ENCODE data around the gene OR4A47. TPM values are rescaled to one million over a fixed set of nuclear protein-coding genes. Genes with fewer than 3 reads are reported as not detected.
"Not testable (repeated sequence)": the region's sequence is repeated elsewhere in the genome, so short reads cannot be mapped to it uniquely, and the experiment has no call there.

OR4A47 gene, protein sequence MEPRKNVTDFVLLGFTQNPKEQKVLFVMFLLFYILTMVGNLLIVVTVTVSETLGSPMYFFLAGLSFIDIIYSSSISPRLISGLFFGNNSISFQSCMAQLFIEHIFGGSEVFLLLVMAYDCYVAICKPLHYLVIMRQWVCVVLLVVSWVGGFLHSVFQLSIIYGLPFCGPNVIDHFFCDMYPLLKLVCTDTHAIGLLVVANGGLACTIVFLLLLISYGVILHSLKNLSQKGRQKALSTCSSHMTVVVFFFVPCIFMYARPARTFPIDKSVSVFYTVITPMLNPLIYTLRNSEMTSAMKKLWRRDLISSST
- total RNA-seq (not detected in 2 replicates), polyA plus RNA-seq (not detected in 2 replicates)

DNA sequence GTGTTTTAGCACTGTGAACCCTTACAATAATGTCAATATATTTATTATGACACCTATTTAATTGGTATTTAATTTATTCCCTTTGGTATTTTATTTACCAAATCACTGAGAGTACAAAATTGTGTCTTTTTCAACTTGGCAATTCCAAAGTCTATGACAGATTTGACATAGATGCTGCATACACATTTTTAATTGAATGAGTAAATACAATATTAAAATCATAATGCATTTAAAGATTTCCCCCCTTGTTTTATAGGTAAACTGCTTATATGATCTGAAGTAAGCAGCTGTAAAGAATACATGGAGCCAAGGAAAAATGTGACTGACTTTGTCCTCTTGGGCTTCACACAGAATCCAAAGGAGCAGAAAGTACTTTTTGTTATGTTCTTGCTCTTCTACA, at the start of gene OR4A47:
TSS of gene OR4A47 (plus strand) at position 301 of the 400 bp plus-strand sequence. CDS start at position 301, 0 bp downstream.
- not testable (repeated sequence) for H4K20me1 ChIP-seq (ENCODE audit: insufficient read depth, poor library complexity, severe bottlenecking); H3K4me3 ChIP-seq; H3K79me2 ChIP-seq; H3K27me3 ChIP-seq; DNase-seq (ENCODE audit: low spot score); H3K4me1 ChIP-seq (ENCODE audit: insufficient read depth); H2AFZ ChIP-seq; H3K9me2 ChIP-seq (replicated peaks; ENCODE audit: insufficient read depth); H3K27ac ChIP-seq; H3K4me2 ChIP-seq; H3K9me3 ChIP-seq (ENCODE audit: low read depth); H3K36me3 ChIP-seq (replicated peaks; ENCODE audit: insufficient read depth, low read depth)

DNA sequence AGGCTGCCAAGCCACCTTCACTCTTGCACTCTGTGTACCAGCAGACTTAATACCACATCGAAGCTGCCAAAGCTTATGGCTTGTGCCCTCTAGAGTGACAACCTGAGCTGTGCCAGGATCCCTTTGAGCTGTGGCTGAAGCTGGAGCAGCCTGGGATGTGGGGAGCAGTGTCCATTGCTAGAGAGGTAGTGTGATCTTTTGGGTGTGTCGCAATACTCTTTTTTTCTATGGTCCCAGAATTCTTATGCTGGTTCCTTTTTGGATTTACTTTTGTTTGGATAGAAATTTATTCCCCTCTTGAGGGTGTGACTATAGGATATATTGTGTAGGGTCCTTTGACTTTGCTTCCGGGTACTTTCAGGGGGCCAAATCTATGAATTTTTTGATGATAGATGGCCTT, 32.7 kb upstream of the OR4A47 start:
- not testable (repeated sequence) for H3K9me3 ChIP-seq (ENCODE audit: low read depth); H4K20me1 ChIP-seq (ENCODE audit: insufficient read depth, poor library complexity, severe bottlenecking); H3K36me3 ChIP-seq (replicated peaks; ENCODE audit: insufficient read depth, low read depth); H3K27ac ChIP-seq; DNase-seq (ENCODE audit: low spot score); H3K4me1 ChIP-seq (ENCODE audit: insufficient read depth); H3K4me3 ChIP-seq; H3K4me2 ChIP-seq; H3K27me3 ChIP-seq; H2AFZ ChIP-seq; H3K9me2 ChIP-seq (replicated peaks; ENCODE audit: insufficient read depth); H3K79me2 ChIP-seq
- WGBS (ENCODE audit: low lambda C conversion rate, missing lambda C conversion rate): 59% methylated on average over 3 of the region's 3 CpGs

DNA sequence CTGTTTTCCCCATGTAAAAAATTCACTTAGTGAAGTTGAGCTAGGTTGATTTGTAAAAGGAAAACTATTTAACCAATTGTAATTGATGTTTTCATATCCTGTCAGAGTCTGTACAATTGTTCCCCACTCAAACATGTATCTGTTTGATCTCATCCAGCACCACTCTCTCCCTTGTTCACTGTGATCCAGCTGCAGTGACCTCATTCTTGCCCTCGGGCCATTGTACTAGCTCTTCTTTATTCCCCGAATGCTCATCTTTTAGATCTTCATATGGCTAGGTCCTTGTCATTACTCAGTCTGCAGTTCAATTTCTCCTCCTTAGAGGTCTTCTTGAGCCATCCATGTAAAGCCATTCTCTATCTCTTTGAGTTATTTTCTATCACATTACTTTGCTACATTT, 14.6 kb upstream of the OR4A47 start:
- not testable (repeated sequence) for H3K4me2 ChIP-seq; H3K36me3 ChIP-seq (replicated peaks; ENCODE audit: insufficient read depth, low read depth); H3K27ac ChIP-seq; H4K20me1 ChIP-seq (ENCODE audit: insufficient read depth, poor library complexity, severe bottlenecking); H3K27me3 ChIP-seq; H3K9me3 ChIP-seq (ENCODE audit: low read depth); H2AFZ ChIP-seq; H3K9me2 ChIP-seq (replicated peaks; ENCODE audit: insufficient read depth); H3K79me2 ChIP-seq; H3K4me1 ChIP-seq (ENCODE audit: insufficient read depth); DNase-seq (ENCODE audit: low spot score); H3K4me3 ChIP-seq
- WGBS (ENCODE audit: low lambda C conversion rate, missing lambda C conversion rate): 80% methylated on average over 2 of the region's 2 CpGs

DNA sequence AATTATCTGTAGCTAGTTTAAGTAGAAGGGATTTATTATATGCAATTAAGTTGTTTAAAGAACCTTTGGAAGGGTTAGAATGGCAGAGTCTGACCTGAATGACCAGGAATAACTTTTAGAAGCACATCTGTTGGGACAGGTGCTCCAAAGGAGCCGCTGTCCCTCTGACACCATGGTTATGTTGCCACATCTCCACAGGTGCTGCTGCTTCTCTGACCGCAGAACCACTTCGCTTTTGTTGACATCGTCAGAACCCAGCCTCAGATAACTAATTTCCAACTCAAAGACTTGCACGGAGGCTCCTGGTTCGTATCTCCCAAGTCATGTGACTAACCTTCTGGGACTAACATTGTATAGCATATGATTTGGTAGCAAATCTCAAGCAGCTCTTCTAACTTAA, 13.9 kb upstream of the OR4A47 start:
- not testable (repeated sequence) for H3K4me2 ChIP-seq; H3K27ac ChIP-seq; H4K20me1 ChIP-seq (ENCODE audit: insufficient read depth, poor library complexity, severe bottlenecking); H3K79me2 ChIP-seq; DNase-seq (ENCODE audit: low spot score); H3K9me2 ChIP-seq (replicated peaks; ENCODE audit: insufficient read depth); H3K9me3 ChIP-seq (ENCODE audit: low read depth); H2AFZ ChIP-seq; H3K4me1 ChIP-seq (ENCODE audit: insufficient read depth); H3K36me3 ChIP-seq (replicated peaks; ENCODE audit: insufficient read depth, low read depth); H3K4me3 ChIP-seq; H3K27me3 ChIP-seq
- WGBS (ENCODE audit: low lambda C conversion rate, missing lambda C conversion rate): 76% methylated on average over 6 of the region's 6 CpGs

DNA sequence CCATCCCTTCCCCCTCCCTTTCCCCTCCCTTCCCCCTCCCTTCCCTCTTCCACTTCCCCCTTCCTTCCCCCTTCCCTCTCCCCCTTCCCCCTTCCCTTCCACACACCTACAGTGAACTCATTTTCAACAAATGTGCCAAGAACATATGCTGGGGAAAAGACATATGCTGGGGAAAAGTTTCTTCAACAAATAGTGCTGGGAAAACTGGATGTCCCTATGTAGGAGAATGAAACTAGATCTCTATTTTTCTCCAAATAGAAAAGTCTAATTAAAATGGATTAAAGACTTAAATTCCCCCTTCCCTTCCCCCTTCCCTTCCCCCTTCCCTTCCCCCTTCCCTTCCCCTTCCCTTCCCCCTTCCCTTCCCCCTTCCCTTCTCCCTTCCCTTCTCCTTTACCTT, 17.6 kb downstream of the OR4A47 start:
- H3K9me2 ChIP-seq (replicated peaks; ENCODE audit: insufficient read depth); H4K20me1 ChIP-seq (ENCODE audit: insufficient read depth, poor library complexity, severe bottlenecking); H3K27me3 ChIP-seq; H3K79me2 ChIP-seq; H2AFZ ChIP-seq; H3K9me3 ChIP-seq (ENCODE audit: low read depth); H3K27ac ChIP-seq; H3K36me3 ChIP-seq (replicated peaks; ENCODE audit: insufficient read depth, low read depth); H3K4me1 ChIP-seq (ENCODE audit: insufficient read depth); H3K4me2 ChIP-seq; DNase-seq (ENCODE audit: low spot score); H3K4me3 ChIP-seq: not testable (repeated sequence)

DNA sequence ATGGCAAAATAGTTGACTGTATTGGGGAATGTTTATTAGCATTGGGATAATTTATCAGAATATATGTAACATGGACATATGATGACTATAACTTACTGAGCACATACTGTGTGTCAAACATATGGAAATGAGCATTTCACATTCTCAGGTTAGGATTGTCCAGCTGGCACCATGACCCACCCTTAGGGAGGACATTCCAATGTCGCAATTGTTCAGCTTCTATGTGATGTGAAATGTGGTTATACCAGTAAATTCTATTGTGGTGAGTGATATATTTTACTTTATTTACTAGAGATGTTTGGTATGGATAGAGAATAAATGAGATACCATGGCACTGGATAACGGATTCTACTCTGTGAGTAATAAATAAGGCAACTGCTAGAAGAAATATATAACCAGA, 50.4 kb downstream of the OR4A47 start:
- DNase-seq (ENCODE audit: low spot score): no peak
- Histone ChIP-seq H3K4me2 (no peak overlapping the region), H3K4me3 (no peak overlapping the region), H3K27me3 (no peaks in the 10 kb centered on the region), H3K79me2 (no peaks in the 10 kb centered on the region), H3K4me1 (ENCODE audit: insufficient read depth) (no peaks in the 10 kb centered on the region), H3K27ac (no peak overlapping the region), H3K9me2 (replicated peaks; ENCODE audit: insufficient read depth) (no peaks in the 10 kb centered on the region), H3K9me3 (ENCODE audit: low read depth) (no peaks in the 10 kb centered on the region), H4K20me1 (ENCODE audit: insufficient read depth, poor library complexity, severe bottlenecking) (no peaks in the 10 kb centered on the region), H2AFZ (no peak overlapping the region), H3K36me3 (replicated peaks; ENCODE audit: insufficient read depth, low read depth) (no peaks in the 10 kb centered on the region)
- 47% methylated on average over 2 of the region's 2 CpGs for WGBS (ENCODE audit: low lambda C conversion rate, missing lambda C conversion rate)
- TF ChIP-seq EZH2 (IDR thresholded peaks at IDR 0.05; ENCODE audit: borderline replicate concordance): no peak
- TF ChIP-seq, protein P1, sequence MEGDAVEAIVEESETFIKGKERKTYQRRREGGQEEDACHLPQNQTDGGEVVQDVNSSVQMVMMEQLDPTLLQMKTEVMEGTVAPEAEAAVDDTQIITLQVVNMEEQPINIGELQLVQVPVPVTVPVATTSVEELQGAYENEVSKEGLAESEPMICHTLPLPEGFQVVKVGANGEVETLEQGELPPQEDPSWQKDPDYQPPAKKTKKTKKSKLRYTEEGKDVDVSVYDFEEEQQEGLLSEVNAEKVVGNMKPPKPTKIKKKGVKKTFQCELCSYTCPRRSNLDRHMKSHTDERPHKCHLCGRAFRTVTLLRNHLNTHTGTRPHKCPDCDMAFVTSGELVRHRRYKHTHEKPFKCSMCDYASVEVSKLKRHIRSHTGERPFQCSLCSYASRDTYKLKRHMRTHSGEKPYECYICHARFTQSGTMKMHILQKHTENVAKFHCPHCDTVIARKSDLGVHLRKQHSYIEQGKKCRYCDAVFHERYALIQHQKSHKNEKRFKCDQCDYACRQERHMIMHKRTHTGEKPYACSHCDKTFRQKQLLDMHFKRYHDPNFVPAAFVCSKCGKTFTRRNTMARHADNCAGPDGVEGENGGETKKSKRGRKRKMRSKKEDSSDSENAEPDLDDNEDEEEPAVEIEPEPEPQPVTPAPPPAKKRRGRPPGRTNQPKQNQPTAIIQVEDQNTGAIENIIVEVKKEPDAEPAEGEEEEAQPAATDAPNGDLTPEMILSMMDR (IDR thresholded peaks at IDR 0.05; ENCODE audit: poor library complexity): no peak
- no peak for TF ChIP-seq EZH2phosphoT487 (IDR thresholded peaks at IDR 0.05; ENCODE audit: low read depth, severe bottlenecking, unreplicated experiment)

Other genes starting within 250 kb of the OR4A47 start
- gene OR4X2, start 243.7 kb upstream of the OR4A47 start, total RNA-seq: not detected in 2 replicates
- gene OR4X2, start 243.7 kb upstream of the OR4A47 start, polyA plus RNA-seq: not detected in 2 replicates
- not detected in 2 replicates for gene OR4X1, start 224.9 kb upstream of the OR4A47 start, total RNA-seq
- not detected in 2 replicates for gene OR4X1, start 224.9 kb upstream of the OR4A47 start, polyA plus RNA-seq
- gene OR4S1, start 182.6 kb upstream of the OR4A47 start, total RNA-seq: not detected in 2 replicates
- gene OR4S1, start 182.6 kb upstream of the OR4A47 start, polyA plus RNA-seq: not detected in 2 replicates
- not detected in 2 replicates for gene OR4C3, start 163.9 kb upstream of the OR4A47 start, total RNA-seq
- not detected in 2 replicates for gene OR4C3, start 163.9 kb upstream of the OR4A47 start, polyA plus RNA-seq
- gene OR4C5, start 122.3 kb upstream of the OR4A47 start, total RNA-seq: not detected in 2 replicates
- gene OR4C5, start 122.3 kb upstream of the OR4A47 start, polyA plus RNA-seq: not detected in 2 replicates

Data from hepatocyte (in vitro differentiated cells).